K562 (cell line): ENCODE data around the gene AKR1A1. TPM values are rescaled to one million over a fixed set of nuclear protein-coding genes. Genes with fewer than 3 reads are reported as not detected.

Experiments used
- ASH1L ChIP-seq: fragments of 450-650 bp; IDR thresholded peaks from 2 replicates; pipeline ENCODE4 v1.6.1; 2018; ENCODE audit warnings: borderline replicate concordance, mild to moderate bottlenecking, low read depth; ENCODE audit not compliant: partially characterized antibody
- CBFA2T2 ChIP-seq: fragments of 450-650 bp; conservative IDR thresholded peaks from 2 replicates; pipeline ENCODE4 v1.6.1; 2017; ENCODE audit warnings: mild to moderate bottlenecking
- HMG20A ChIP-seq: fragments of 450-650 bp; formaldehyde crosslinking; conservative IDR thresholded peaks from 2 replicates; pipeline ENCODE4 v1.4.0; 2020; ENCODE audit warnings: mild to moderate bottlenecking, mixed read lengths
- HNRNPH1 ChIP-seq: fragments of 200-400 bp; formaldehyde crosslinking; optimal IDR thresholded peaks from 2 replicates; pipeline ENCODE3; 2017; ENCODE audit warnings: low read depth, mild to moderate bottlenecking, low read length, moderate library complexity
- LCOR ChIP-seq: sonication (generic); formaldehyde crosslinking; IDR thresholded peaks from 2 replicates; pipeline ENCODE4 v1.8.0; 2022; ENCODE audit warnings: mild to moderate bottlenecking, missing genetic modification reagents
- MAFG ChIP-seq: fragments of 450-650 bp; conservative IDR thresholded peaks from 2 replicates; pipeline ENCODE4 v1.6.1; 2016; ENCODE audit warnings: missing genetic modification characterization, missing compliant biosample characterization
- MLX ChIP-seq, 2 experiments: fragments of 450-650 bp in 1 of 2; sonication (generic) in 1 of 2; formaldehyde crosslinking; conservative IDR thresholded peaks; 2 replicates each; pipeline versions ENCODE4 v1.4.0 to v1.8.1; 2020 to 2022; ENCODE audit warnings: mild to moderate bottlenecking in 1 of 2, missing genetic modification reagents in 1 of 2
- NFRKB ChIP-seq: fragments of 450-650 bp; IDR thresholded peaks from 2 replicates; pipeline ENCODE4 v1.6.1; 2016; ENCODE audit warnings: low read depth
- PHF21A ChIP-seq: fragments of 450-650 bp; IDR thresholded peaks from 2 replicates; pipeline ENCODE4 v1.6.1; 2017; ENCODE audit warnings: low read depth, borderline replicate concordance
- SMARCE1 ChIP-seq: fragments of 450-650 bp; IDR thresholded peaks from 2 replicates; pipeline ENCODE4 v1.7.1; 2016; ENCODE audit warnings: mild to moderate bottlenecking
- TBP ChIP-seq: optimal IDR thresholded peaks from 2 replicates; pipeline ENCODE3; 2011; ENCODE audit warnings: low read depth, low read length, improper control_type of control experiment
- TCFL5 ChIP-seq: fragments of 250-450 bp; sonication (Bioruptor Pico); conservative IDR thresholded peaks from 2 replicates; pipeline ENCODE4 v1.6.1; 2021; ENCODE audit warnings: mild to moderate bottlenecking, moderate library complexity, matching md5 sums
- TEAD4 ChIP-seq, 2 experiments: sonication (generic) in 1 of 2; formaldehyde crosslinking in 1 of 2; IDR thresholded peaks; 2 replicates each; pipeline versions ENCODE4 v1.6.1 to v1.8.0; 2012 to 2022; ENCODE audit warnings: borderline replicate concordance in 1 of 2, inconsistent platforms in 1 of 2, low read length in 1 of 2, mild to moderate bottlenecking in 1 of 2, missing genetic modification reagents in 1 of 2
- THRB ChIP-seq: fragments of 450-650 bp; formaldehyde crosslinking; conservative IDR thresholded peaks from 2 replicates; pipeline ENCODE4 v1.4.0; 2022; ENCODE audit warnings: mild to moderate bottlenecking, missing genetic modification characterization
- ZFPM2 ChIP-seq: fragments of 250-450 bp; sonication (Bioruptor Pico); IDR thresholded peaks from 2 replicates; pipeline ENCODE4 v1.5.1; 2022; ENCODE audit warnings: mild to moderate bottlenecking
- ZNF589 ChIP-seq: fragments of 200-800 bp; sonication (Bioruptor generic); IDR thresholded peaks from 2 replicates; pipeline ENCODE4 v1.6.1; 2016; ENCODE audit warnings: low read depth, missing genetic modification characterization, missing compliant biosample characterization
- polyA plus RNA-seq, 8 experiments: library from polyadenylated mRNA; depleted of rRNA in 4 of 8; stranded (reverse) in 5 of 8; unstranded in 3 of 8; fragments of >200 nt; fragmentation: Nextera tagmentation in 2 of 8; fragmentation: Illumina TruSeq in 1 of 8; extraction: Ambion mirVana in 2 of 8; extraction: Trizol in 1 of 8; gene quantifications; 2 replicates each; pipeline versions ENCODE4 v1.2.1 to v1.2.3, GENCODE V29; 2011 to 2014; ENCODE audit warnings: inconsistent platforms in 1 of 8, missing spikeins in 1 of 8
- total RNA-seq, 7 experiments: library from RNA; depleted of rRNA in 6 of 7; stranded (reverse); fragments of >200 nt in 6 of 7; fragmentation: Illumina TruSeq in 2 of 7; extraction: Trizol in 2 of 7; gene quantifications; 2 replicates each; pipeline versions ENCODE4 v1.2.1 to v1.2.3, GENCODE V29; 2011 to 2021; ENCODE audit warnings: low replicate concordance in 1 of 7
- TF ChIP-seq, protein P1 (sequence below): fragments of 450-650 bp; IDR thresholded peaks from 2 replicates; pipeline ENCODE4 v1.6.1; 2016; ENCODE audit warnings: low read depth

Gene AKR1A1
- total and polyA plus RNA-seq, 9 of the 15 experiments (the other 6 are each of a cell fraction or from before 2014, with no cell fraction given): 68.6 to 211 (median 132) TPM

DNA sequence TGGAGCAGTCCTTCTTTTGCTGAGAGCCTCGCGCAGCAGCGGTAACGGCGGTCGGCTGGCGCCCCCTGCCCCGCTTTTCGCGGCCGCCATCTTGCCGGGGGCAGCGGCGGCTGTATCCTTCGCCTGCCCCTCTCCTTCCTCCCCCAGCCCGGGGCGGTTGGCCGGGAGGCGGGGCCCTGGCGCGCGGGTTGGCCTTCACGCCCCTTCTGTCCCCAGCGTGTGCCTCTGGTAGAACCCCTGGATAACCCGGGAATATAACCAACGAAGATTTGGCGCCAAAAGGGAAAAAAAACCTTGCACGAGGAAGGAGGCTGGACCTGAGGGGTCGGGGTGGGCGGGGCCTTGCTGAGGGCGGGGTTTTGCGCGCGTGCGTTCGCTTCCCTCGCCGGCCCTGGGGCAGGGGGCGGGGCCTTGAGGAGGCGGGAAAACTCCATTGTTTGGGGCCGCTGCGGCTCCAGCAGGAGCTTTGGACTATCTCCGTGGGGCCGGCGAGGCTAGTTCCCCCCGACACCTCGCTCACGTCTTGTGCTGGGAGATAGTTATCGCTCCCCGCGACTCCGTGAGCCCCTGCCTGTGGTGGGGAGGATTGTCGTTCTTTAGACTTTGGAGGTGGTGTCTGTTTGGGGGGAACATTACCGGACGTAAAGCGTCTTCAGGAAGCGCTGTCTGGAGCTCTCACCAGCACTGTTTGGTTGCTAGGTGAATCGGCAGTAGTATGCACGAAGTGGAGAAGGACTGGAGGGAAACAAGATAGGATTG is 33.9 kb downstream of the AKR1A1 start (continued):
- TF ChIP-seq, protein P1, sequence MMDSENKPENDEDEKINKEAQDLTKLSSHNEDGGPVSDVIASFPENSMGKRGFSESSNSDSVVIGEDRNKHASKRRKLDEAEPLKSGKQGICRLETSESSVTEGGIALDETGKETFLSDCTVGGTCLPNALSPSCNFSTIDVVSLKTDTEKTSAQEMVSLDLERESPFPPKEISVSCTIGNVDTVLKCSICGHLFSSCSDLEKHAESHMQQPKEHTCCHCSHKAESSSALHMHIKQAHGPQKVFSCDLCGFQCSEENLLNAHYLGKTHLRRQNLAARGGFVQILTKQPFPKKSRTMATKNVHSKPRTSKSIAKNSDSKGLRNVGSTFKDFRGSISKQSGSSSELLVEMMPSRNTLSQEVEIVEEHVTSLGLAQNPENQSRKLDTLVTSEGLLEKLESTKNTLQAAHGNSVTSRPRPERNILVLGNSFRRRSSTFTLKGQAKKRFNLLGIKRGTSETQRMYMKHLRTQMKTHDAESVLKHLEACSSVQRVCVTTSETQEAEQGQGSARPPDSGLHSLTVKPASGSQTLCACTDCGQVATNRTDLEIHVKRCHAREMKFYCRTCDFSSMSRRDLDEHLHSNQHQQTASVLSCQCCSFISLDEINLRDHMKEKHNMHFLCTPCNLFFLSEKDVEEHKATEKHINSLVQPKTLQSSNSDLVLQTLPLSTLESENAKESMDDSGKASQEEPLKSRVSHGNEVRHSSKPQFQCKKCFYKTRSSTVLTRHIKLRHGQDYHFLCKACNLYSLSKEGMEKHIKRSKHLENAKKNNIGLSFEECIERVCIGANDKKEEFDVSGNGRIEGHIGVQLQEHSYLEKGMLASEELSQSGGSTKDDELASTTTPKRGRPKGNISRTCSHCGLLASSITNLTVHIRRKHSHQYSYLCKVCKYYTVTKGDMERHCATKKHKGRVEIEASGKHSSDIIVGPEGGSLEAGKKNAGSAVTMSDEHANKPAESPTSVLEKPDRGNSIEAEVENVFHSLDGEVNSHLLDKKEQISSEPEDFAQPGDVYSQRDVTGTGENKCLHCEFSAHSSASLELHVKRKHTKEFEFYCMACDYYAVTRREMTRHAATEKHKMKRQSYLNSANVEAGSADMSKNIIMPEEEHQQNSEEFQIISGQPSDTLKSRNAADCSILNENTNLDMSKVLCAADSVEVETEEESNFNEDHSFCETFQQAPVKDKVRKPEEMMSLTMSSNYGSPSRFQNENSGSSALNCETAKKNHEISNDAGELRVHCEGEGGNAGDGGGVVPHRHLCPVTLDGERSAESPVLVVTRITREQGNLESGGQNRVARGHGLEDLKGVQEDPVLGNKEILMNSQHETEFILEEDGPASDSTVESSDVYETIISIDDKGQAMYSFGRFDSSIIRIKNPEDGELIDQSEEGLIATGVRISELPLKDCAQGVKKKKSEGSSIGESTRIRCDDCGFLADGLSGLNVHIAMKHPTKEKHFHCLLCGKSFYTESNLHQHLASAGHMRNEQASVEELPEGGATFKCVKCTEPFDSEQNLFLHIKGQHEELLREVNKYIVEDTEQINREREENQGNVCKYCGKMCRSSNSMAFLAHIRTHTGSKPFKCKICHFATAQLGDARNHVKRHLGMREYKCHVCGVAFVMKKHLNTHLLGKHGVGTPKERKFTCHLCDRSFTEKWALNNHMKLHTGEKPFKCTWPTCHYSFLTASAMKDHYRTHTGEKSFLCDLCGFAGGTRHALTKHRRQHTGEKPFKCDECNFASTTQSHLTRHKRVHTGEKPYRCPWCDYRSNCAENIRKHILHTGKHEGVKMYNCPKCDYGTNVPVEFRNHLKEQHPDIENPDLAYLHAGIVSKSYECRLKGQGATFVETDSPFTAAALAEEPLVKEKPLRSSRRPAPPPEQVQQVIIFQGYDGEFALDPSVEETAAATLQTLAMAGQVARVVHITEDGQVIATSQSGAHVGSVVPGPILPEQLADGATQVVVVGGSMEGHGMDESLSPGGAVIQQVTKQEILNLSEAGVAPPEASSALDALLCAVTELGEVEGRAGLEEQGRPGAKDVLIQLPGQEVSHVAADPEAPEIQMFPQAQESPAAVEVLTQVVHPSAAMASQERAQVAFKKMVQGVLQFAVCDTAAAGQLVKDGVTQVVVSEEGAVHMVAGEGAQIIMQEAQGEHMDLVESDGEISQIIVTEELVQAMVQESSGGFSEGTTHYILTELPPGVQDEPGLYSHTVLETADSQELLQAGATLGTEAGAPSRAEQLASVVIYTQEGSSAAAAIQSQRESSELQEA: no peak
- TF ChIP-seq MLX (CRISPR knock-in tag; conservative IDR thresholded peaks at IDR 0.05) (no peak), HMG20A (no peak), PHF21A (no peak), NFRKB (peak; percentile 94), MAFG (tag) (no peak), HNRNPH1 (no peak), ZFPM2 (CRISPR knock-in tag) (no peak), CBFA2T2 (no peak), LCOR (peak; percentile 93), ASH1L (no peak), SMARCE1 (no peak), THRB (CRISPR knock-in tag) (no peak; the same call in 1 of the 2 replicates), ZNF589 (CRISPR knock-in tag) (no peak), TCFL5 (CRISPR knock-in tag) (no peak), TEAD4 (IDR thresholded peaks at IDR 0.05; ENCODE audit: low read length) (no peak), TEAD4 (CRISPR knock-in tag; IDR thresholded peaks at IDR 0.05; ENCODE audit: borderline replicate concordance) (no peak), TBP (no peak)
